Mucosa of stomach (tissue), 1 donor: ENCODE results near the gene SLC6A13.

Source experiments
- H3K27me3 ChIP-seq: one replicate; pipeline ENCODE4 v1.7.0; 2013; ENCODE audit warnings: mild to moderate bottlenecking, low read length; ENCODE audit not compliant: control insufficient read depth, insufficient read depth
- H3K36me3 ChIP-seq: one replicate; pipeline ENCODE4 v1.7.0; 2013; ENCODE audit warnings: low read length; ENCODE audit not compliant: control insufficient read depth, insufficient read depth
- H3K4me1 ChIP-seq: one replicate; pipeline ENCODE4 v1.7.0; 2013; ENCODE audit warnings: mild to moderate bottlenecking, low read length; ENCODE audit not compliant: control insufficient read depth, insufficient read depth
- H3K4me3 ChIP-seq: one replicate; pipeline ENCODE4 v1.7.0; 2013; ENCODE audit warnings: low read length
- H3K9ac ChIP-seq: one replicate; pipeline ENCODE4 v1.7.0; 2013; ENCODE audit warnings: mild to moderate bottlenecking, low read length, moderate library complexity
- H3K9me3 ChIP-seq: one replicate; pipeline ENCODE4 v1.7.0; 2013; ENCODE audit warnings: mild to moderate bottlenecking, low read length, moderate library complexity; ENCODE audit not compliant: control insufficient read depth
- donor health status: Pancreatic carcinoma.

Gene SLC6A13

DNA sequence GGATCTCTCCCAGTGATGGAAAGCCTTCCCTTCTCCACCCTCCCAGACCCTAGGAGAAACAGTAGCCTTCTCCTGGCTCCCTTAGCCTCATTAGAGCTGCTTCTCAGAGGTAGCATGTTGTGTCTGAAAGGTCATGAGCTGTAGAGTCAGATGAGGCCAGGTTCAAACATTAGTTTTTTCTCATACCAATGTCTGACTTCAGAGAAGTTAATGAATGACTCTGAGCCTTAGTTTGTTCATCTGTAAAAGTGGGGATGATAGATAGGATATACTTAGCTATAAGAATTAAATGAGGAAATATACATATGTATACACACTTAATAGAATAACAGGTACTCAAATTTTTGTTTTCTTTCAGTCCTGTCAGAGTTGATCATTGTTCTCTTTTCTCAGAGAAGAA, 523 bp downstream of the SLC6A13 start:
- Histone ChIP-seq H3K4me1 (no peaks in the 10 kb centered on the region), H3K9ac (no peak overlapping the region), H3K36me3 (no peaks in the 10 kb centered on the region), H3K4me3 (no peak overlapping the region), H3K9me3 (no peaks in the 10 kb centered on the region), H3K27me3 (peaks cover 30% of the 10 kb centered on the region)

DNA sequence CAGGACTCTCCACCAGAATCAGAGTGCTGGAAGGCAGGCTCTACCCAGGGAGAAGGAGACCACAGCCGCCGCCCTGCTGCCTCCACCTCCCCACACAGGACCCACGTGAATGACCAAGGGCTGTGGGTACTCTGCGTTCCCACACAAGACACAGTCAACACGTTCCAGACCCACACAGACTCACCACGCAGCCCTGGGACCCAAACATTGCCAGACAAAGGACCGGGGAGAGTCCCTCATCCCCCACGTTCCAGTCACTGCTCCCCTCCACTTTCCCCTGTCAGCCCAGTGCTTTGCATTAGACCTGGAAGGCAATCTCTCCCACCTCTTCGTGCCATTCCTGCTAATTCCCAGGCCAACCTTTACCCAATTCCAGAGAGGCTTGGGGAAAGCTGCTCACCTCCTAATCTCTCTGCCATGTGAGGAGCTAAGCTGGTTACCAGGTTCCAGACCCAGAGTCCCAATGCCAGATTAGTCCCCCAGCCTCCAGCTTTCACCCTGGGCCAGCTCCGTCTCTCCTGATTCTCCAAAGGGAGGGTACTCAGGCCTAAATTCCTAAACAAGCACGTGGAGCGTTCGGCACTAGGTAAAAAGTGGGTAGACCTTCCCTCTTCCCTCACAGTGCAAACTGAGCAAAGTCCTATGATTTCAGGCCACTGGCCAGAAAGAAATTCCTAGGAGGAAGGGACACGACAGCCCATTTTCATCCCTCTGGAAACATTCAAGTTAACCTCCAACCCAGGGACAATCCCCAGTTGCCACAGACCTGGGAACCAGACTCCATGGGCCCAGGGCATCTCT, 4.9 kb downstream of the SLC6A13 start:
- Histone ChIP-seq H3K9me3 (no peaks in the 10 kb centered on the region), H3K4me3 (no peak overlapping the region), H3K27me3 (peaks cover 36% of the 10 kb centered on the region), H3K9ac (no peak overlapping the region), H3K36me3 (no peaks in the 10 kb centered on the region), H3K4me1 (no peaks in the 10 kb centered on the region)

DNA sequence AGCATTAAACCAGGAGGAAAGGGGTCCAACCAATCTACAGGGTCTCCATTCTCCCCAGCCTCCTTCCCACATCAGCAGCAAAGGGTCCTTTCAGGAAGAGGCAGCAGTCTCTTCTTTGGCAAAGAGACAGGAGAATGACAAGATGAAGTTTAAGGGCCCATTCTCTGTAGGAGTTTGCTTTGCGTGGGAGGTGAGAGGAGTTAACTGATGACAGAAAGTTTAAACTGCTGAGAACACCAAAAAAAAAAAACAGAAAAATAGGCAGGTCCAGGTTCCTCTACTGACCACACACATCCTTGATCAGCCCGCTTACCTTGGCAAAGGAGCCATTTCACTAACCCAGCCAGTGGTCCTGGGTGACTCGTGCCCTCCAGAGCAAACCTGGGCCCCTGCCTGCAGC, 5.7 kb downstream of the SLC6A13 start:
- Histone ChIP-seq H3K4me1 (no peaks in the 10 kb centered on the region), H3K9ac (no peak overlapping the region), H3K9me3 (no peaks in the 10 kb centered on the region), H3K36me3 (no peaks in the 10 kb centered on the region), H3K4me3 (no peak overlapping the region), H3K27me3 (peaks cover 33% of the 10 kb centered on the region)

DNA sequence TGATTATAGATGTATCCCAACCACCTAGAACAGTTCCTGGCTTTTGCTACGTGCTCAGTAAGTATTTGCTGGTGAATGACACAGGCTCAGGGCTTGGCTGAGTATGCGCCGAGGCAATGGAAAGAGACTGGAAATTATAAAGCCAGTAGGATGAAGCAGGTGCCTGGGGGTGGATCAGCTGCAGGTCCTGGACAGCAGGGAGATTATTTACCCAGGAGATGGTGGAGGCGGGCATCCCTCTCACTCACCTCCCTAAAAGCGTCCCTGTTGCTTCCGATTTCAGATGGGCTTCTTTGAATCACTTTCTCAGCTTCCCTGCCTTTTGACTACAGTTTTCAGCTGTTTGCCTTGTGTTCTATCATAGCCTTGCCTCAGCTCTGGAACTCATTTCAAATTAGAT, 6.4 kb downstream of the SLC6A13 start:
- Histone ChIP-seq H3K4me1 (no peaks in the 10 kb centered on the region), H3K36me3 (no peaks in the 10 kb centered on the region), H3K4me3 (no peak overlapping the region), H3K27me3 (peaks cover 30% of the 10 kb centered on the region), H3K9ac (no peak overlapping the region), H3K9me3 (no peaks in the 10 kb centered on the region)

DNA sequence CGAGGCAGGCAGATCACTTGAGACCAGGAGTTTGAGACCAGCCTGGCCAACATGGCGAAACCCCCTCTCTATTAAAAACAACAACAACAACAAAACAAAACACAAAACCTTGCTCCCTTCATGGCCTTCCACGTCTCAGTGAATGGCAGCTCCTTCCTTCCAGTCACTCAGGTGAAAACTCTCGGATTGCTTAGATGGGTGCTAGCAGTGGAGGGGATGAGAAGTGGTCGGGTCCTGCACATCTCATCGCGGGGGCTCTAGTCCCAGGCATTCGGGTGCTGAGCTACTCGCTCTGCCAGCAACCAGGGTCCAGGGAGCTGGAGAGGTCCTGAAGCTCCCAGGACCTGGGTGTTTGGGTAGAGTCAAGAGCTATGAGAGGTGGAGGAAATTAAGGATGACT, 7.7 kb downstream of the SLC6A13 start:
- no peak overlapping the region for H3K4me3 ChIP-seq
- H3K36me3 ChIP-seq = no peaks in the 10 kb centered on the region
- no peaks in the 10 kb centered on the region for H3K4me1 ChIP-seq
- no peak overlapping the region for H3K9ac ChIP-seq
- H3K9me3 ChIP-seq = no peaks in the 10 kb centered on the region
- H3K27me3 ChIP-seq = peaks cover 29% of the 10 kb centered on the region

DNA sequence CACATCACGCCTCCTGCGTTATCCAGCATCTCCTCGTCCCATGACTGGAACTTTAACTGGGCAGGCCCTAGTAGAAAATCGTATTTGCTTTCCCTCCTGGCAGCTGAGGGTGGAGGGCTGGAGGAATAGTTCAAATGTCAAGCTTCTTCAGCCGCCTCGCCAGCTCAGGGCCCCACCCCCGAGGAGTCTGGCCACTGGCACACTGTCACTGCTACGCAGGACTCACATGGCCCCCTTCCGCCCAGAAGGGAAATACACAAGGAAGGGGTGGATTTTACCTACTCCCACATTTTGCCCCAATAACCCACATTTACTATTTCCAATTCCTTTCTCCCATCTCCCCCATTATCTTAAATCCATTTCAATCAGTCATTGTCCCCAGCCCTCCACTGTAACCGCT, 8.6 kb downstream of the SLC6A13 start:
- Histone ChIP-seq H3K9me3 (no peaks in the 10 kb centered on the region), H3K4me1 (no peaks in the 10 kb centered on the region), H3K36me3 (no peaks in the 10 kb centered on the region), H3K9ac (no peak overlapping the region), H3K27me3 (peaks cover 29% of the 10 kb centered on the region), H3K4me3 (no peak overlapping the region)

DNA sequence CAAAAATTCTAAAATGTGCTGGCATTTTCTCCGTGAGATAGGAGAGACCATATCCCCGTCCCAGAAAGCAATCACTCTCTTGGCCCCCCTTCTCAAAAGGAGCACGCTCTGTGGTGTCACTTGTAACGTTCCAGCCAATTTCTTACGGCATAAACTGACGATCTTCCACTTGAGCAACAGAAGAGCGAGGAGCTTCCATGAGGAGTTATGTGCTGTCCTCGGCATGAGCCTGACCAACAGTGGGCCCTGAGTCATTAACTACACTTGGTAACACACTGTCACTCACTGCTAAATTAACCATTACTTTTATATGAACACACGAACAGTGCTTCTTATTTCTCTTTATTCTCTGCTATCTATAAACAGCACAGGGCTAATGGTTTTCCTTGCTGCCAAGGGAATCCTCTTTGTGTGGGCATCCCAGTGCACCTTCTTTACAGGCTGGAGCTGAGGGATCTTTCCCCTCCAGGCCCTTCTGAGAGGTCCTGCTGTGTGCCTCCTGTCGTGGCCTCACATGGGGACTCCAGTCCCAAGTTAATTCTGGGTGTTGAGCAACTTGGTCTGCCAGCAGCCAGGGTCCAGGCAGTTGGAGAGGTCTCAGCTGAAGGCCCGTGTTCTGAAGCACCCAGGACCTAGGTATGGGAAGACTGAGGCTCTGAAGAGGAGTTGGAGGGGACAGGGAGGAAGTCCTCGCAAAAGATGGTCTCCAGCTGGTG, 9.4 kb downstream of the SLC6A13 start:
- H3K36me3 ChIP-seq = no peaks in the 10 kb centered on the region
- H3K4me3 ChIP-seq = no peak overlapping the region
- H3K27me3 ChIP-seq = peaks cover 29% of the 10 kb centered on the region
- H3K4me1 ChIP-seq = no peaks in the 10 kb centered on the region
- no peaks in the 10 kb centered on the region for H3K9me3 ChIP-seq
- no peak overlapping the region for H3K9ac ChIP-seq

DNA sequence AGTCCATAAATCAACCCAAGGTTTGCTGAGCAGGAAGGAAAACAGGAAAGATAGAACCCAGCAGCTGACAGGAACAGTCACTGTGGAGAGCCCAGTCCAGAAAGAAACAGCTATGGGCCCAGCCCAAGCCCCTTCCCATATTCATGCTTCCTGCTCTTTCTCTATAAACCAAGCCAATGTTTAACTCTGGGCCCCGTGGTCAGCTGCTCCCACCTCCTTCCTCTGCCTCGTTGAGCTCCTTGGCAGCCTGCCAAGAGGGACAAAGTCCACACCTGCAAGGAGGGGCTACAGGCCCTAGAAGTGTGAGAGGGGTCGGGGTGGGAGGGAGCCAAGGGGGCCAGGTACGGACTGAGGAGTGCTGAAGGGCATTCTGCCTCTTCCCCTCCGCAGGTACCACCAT, 10.0 kb downstream of the SLC6A13 start:
- H3K9ac ChIP-seq = no peak overlapping the region
- H3K36me3 ChIP-seq = no peaks in the 10 kb centered on the region
- no peak overlapping the region for H3K4me3 ChIP-seq
- peaks cover 25% of the 10 kb centered on the region for H3K27me3 ChIP-seq
- no peaks in the 10 kb centered on the region for H3K9me3 ChIP-seq
- no peaks in the 10 kb centered on the region for H3K4me1 ChIP-seq

DNA sequence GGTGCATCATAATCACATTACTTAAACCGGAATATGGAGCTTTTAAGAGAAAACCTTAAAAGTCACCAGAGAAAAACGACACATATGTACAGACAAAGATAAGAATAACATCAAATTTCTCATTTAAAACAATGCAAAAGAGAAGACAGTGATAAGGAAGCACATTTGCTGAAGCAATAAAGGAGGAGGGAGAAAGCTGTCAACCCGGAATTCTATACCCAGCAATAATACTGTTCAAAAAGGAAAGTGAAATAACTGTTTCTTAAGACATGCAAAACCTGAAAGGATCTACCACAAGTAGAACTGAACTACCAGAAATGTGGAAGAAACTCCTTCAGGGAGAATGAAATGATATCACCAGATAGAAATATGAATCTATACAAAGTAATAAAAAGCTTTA, 15.4 kb downstream of the SLC6A13 start:
- no peaks in the 10 kb centered on the region for H3K4me1 ChIP-seq
- H3K27me3 ChIP-seq = no peaks in the 10 kb centered on the region
- H3K36me3 ChIP-seq = no peaks in the 10 kb centered on the region
- no peak overlapping the region for H3K4me3 ChIP-seq
- no peaks in the 10 kb centered on the region for H3K9me3 ChIP-seq
- no peak overlapping the region for H3K9ac ChIP-seq

DNA sequence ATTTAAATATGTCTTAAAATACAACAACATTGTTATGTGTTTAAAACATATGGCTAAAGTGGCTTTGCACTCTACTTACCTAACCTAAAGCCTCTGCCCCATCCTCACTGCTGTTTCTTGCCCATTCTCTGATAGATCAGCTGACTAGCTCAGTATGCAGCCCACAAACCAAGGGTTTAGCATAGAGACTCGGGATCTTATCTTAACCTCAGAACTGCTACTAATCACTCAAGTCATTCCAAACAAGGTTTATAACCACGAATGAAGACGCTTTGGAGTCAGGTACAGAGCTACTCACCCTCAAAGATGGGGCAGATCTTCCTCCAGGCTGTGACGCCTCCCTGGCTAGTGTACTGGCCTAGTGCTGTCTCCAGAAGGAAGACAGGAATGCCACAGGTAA, 19.3 kb downstream of the SLC6A13 start:
- no peak overlapping the region for H3K9ac ChIP-seq
- H3K27me3 ChIP-seq = no peaks in the 10 kb centered on the region
- H3K4me3 ChIP-seq = no peak overlapping the region
- no peaks in the 10 kb centered on the region for H3K4me1 ChIP-seq
- no peaks in the 10 kb centered on the region for H3K36me3 ChIP-seq
- H3K9me3 ChIP-seq = no peaks in the 10 kb centered on the region

DNA sequence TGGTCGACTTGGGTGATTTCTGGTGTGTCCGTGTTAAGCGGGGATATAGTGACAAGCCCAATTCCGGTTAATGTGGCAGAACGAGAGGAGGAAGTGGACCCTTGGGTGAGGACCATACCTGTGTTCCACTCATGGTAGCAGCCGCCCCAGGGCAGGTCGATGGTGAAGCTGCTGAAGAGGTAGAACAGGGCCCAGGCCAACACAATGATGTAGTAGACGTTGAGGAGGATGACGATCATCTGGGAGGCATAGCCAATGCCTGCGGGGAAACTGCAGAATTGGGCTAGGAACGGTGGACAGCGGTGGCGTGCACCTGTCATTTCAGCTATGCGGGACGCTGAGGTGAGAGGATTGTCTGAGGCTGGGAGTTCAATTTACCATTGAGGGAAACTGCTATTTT, 20.1 kb downstream of the SLC6A13 start:
- Histone ChIP-seq H3K27me3 (no peaks in the 10 kb centered on the region), H3K36me3 (no peaks in the 10 kb centered on the region), H3K4me1 (peaks cover 5% of the 10 kb centered on the region), H3K4me3 (no peak overlapping the region), H3K9me3 (no peaks in the 10 kb centered on the region), H3K9ac (no peak overlapping the region)

DNA sequence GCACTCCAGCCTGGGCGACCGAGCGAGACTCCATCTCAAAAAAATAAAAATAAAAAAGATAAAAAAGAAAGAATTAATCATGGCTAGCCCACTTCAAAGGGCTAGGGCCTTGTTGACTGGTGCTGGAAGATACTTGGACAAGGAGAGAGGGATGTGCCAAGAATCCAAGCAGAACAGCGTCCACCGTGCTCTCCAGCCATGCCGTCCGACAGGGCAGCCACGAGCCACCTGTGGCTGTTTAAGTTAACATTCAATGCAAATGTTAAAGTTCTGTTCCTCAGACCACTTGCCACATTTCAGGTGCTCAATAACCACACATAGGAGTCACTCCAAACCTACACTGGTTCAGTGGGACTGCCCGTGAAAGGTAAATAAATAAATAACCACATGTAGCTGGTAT, 21.4 kb downstream of the SLC6A13 start:
- H3K36me3 ChIP-seq = no peaks in the 10 kb centered on the region
- H3K9me3 ChIP-seq = no peaks in the 10 kb centered on the region
- H3K4me1 ChIP-seq = peaks cover 9% of the 10 kb centered on the region

More for the DNA sequence above, 21.4 kb downstream of the SLC6A13 start:
- H3K9ac ChIP-seq = no peak overlapping the region
- H3K27me3 ChIP-seq = no peaks in the 10 kb centered on the region
- H3K4me3 ChIP-seq = no peak overlapping the region
